Activated CD4-positive, alpha-beta T cell treated with anti-CD3 and anti-CD28 coated beads, Interleukin-2, Interleukin-4, amounts not matched to agents 100 ng/mL and 50 ng/mL, durations not matched to agents 16 hours and 8 hours (primary cell): ENCODE data around the gene P4HB.

Source experiments
- DNase-seq: peaks from one replicate; pipeline ENCODE4 v3.0.0-alpha.2; 2020; ENCODE audit warnings: low spot score

P4HB gene

GRCh38 chr17:81868674-81869220 lies 8.4 kb upstream of the P4HB start:
- DNase-seq: no peak

- DNase-seq: no peak
Observed at GRCh38 chr17:81867991-81868673, 7.8 kb upstream of the P4HB start.

- no peak for DNase-seq
Observed at GRCh38 chr17:81867170-81867990, 7.0 kb upstream of the P4HB start.

- no peak for DNase-seq
Observed at GRCh38 chr17:81866440-81867169, 6.3 kb upstream of the P4HB start.

- no peak for DNase-seq
Observed at GRCh38 chr17:81865733-81866439, 5.6 kb upstream of the P4HB start.

- DNase-seq: no peak
Observed at GRCh38 chr17:81865358-81865732, 5.0 kb upstream of the P4HB start.

GRCh38 chr17:81863833-81864768 lies 3.8 kb upstream of the P4HB start:
- no peak for DNase-seq

- no peak for DNase-seq
Observed at GRCh38 chr17:81863123-81863675, 2.9 kb upstream of the P4HB start.

- DNase-seq: peak; percentile 100
Observed at GRCh38 chr17:81860756-81861568, 627 bp upstream of the P4HB start.

- no peak for DNase-seq
Observed at GRCh38 chr17:81858967-81859905, 1.1 kb downstream of the P4HB start.

- DNase-seq: no peak
Observed at GRCh38 chr17:81858170-81858966, 2.0 kb downstream of the P4HB start.

- no peak for DNase-seq
Observed at GRCh38 chr17:81854974-81855774, 5.2 kb downstream of the P4HB start.

- no peak for DNase-seq
Observed at GRCh38 chr17:81852237-81852636, 8.1 kb downstream of the P4HB start.

GRCh38 chr17:81851423-81851822 lies 8.9 kb downstream of the P4HB start:
- no peak for DNase-seq

- no peak for DNase-seq
Observed at GRCh38 chr17:81849457-81849856, 10.9 kb downstream of the P4HB start.

GRCh38 chr17:81846743-81847689 lies 13.3 kb downstream of the P4HB start:
- no peak for DNase-seq
